Measurements from ENCODE around the gene GARIN1A. TPM values are rescaled to one million over a fixed set of nuclear protein-coding genes. Genes with fewer than 3 reads are reported as not detected.

The GARIN1A gene
- total and polyA plus RNA-seq, 2 of the 8 experiments (the other 6 are each of a cell fraction or from before 2014, with no cell fraction given), result 0.34 TPM; not detected in 1

DNA sequence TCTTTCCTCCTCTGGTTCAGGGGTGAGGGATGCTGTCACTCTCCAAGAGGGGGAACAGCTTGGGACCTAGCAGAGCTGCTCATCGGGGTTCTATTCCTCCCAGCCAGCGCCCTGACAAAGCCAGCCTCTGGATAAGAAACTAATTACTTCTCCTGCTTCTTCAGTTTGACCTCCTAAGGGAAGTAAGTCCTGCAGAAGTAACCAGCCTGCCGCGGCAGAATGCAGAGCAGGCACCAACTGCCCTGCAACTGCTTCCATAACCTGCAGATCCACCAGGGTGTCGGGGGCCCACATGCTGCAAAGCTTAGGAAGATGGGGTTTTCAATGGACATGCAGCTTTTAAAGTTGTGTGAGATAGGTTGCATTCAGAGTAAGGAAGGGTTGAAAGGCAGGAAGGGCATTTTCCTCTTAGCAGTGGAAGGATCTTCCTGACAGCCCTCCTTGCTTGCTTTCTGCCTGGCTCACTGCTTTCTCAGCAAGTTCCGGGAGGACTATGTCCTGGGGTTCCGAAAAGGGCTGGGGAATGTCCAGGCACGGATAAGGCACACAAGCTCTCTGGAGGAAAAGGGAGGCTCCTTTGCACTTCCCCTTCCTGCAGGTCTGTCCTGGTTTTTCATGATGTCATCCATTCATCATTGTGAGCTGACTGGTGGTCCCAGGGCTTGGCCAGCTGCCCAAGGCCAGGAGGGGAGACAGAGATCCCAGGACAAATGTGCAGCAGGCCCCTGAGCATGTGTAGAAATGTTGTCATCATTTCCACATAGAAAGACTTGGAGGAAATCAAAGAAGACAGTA is 42.8 kb downstream of the GARIN1A start:
- Histone ChIP-seq H3K9ac (replicated peaks in 1 of 4; ENCODE audit: extremely low read depth in 1 of 4, low read depth in 3 of 4, low read length in 3 of 4) (no peak overlapping the region), H2BK12ac (ENCODE audit: low read depth, low read length) (no peak overlapping the region), H2BK5ac (ENCODE audit: low read depth, low read length) (no peak overlapping the region), H3K23me2 (ENCODE audit: low read depth, low read length) (no peaks in the 10 kb centered on the region), H3K36me3 (ENCODE audit: control insufficient read depth in 2 of 4, insufficient read depth in 4 of 4, low read length in 3 of 4) (peaks cover 0 to 3% (median 0%) of the 10 kb centered on the region in 4 experiments; a peak in 1 of 8 replicates), H4K91ac (replicated peaks; ENCODE audit: insufficient read length, low read length) (no peak overlapping the region), H3K4me1 (replicated peaks in 1 of 4; ENCODE audit: control insufficient read depth in 3 of 4, insufficient read depth in 4 of 4, low read length in 3 of 4) (no peaks in the 10 kb centered on the region), H3K9me3 (ENCODE audit: insufficient read depth in 2 of 2, low read depth in 1 of 2, low read length in 1 of 2) (no peaks in the 10 kb centered on the region), H3K4me2 (ENCODE audit: insufficient read depth in 1 of 2, low read depth in 2 of 2, low read length in 2 of 2) (no peak overlapping the region), H2AFZ (ENCODE audit: low read length) (no peak overlapping the region), H4K5ac (ENCODE audit: insufficient read length, low read depth, low read length) (no peak overlapping the region), H3K14ac (ENCODE audit: insufficient read length) (no peak overlapping the region), H3K4ac (replicated peaks; ENCODE audit: insufficient read length, low read depth, low read length) (no peak overlapping the region), H3K4me3 (ENCODE audit: extremely low read depth in 1 of 4, insufficient read depth in 2 of 4, low read depth in 3 of 4, low read length in 4 of 4) (no peak overlapping the region), H3K79me2 (ENCODE audit: control insufficient read depth in 1 of 2, insufficient read depth in 2 of 2, low read length in 2 of 2) (no peaks in the 10 kb centered on the region), H3K56ac (replicated peaks; ENCODE audit: insufficient read length, low read depth, low read length) (no peak overlapping the region), H3K18ac (ENCODE audit: extremely low read depth, low read length) (no peak overlapping the region), H3K27ac (ENCODE audit: low read depth, low read length) (no peak overlapping the region), H3K23ac (ENCODE audit: insufficient read length) (no peak overlapping the region), H4K20me1 (replicated peaks in 1 of 2; ENCODE audit: control insufficient read depth in 1 of 2, insufficient read depth in 2 of 2, low read length in 2 of 2) (no peaks in the 10 kb centered on the region), H3K27me3 (replicated peaks in 1 of 4; ENCODE audit: control insufficient read depth in 3 of 4, extremely low read depth in 1 of 4, insufficient read depth in 3 of 4, low read length in 3 of 4) (no peaks in the 10 kb centered on the region), H2BK20ac (ENCODE audit: low read length) (no peak overlapping the region), H3K79me1 (ENCODE audit: low read depth, low read length) (no peaks in the 10 kb centered on the region), H2BK120ac (replicated peaks; ENCODE audit: low read depth, low read length) (no peak overlapping the region), H2AK5ac (ENCODE audit: low read depth, low read length) (no peak overlapping the region), H4K8ac (ENCODE audit: extremely low read depth, insufficient read depth, low read length) (no peak overlapping the region), H2BK15ac (ENCODE audit: low read length) (no peak overlapping the region)
- ChIA-PET CTCF (ENCODE audit: partially characterized antibody) (no interaction called here), POLR2A (ENCODE audit: partially characterized antibody) (interaction anchor here (0.7 to 1.6 kb wide), 4 partner anchors 12 to 24 kb away, joined by 3 to 5 read pairs (median 4); partner anchors contain the start of gene CALU)
- 96% methylated on average over 8 of the region's 8 CpGs; no CpG with 5 or more reads in 1 of the 2 experiments for WGBS, 2 experiments (ENCODE audit: extremely low coverage in 1 of 2, insufficient coverage in 1 of 2, insufficient read length in 1 of 2, insufficient replicate concordance in 2 of 2, low coverage in 1 of 2, low lambda C conversion rate in 2 of 2, missing lambda C conversion rate in 1 of 2)
- no peak for FAIRE-seq
- no peak for DNase-seq (ENCODE audit: low read depth in 1 of 2, low spot score in 2 of 2)
- no peak for TF ChIP-seq ASH2L (IDR thresholded peaks at IDR 0.05; ENCODE audit: low read length)
- TF ChIP-seq FOSL1 (IDR thresholded peaks at IDR 0.05; ENCODE audit: insufficient read depth, low read depth, low read length), result no peak
- TF ChIP-seq, protein P1, sequence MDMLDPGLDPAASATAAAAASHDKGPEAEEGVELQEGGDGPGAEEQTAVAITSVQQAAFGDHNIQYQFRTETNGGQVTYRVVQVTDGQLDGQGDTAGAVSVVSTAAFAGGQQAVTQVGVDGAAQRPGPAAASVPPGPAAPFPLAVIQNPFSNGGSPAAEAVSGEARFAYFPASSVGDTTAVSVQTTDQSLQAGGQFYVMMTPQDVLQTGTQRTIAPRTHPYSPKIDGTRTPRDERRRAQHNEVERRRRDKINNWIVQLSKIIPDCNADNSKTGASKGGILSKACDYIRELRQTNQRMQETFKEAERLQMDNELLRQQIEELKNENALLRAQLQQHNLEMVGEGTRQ (IDR thresholded peaks at IDR 0.05; ENCODE audit: low read length), result no peak
- no peak for TF ChIP-seq SIN3A (conservative IDR thresholded peaks at IDR 0.05 in 1 of 2, IDR thresholded peaks at IDR 0.05 in 1 of 2; ENCODE audit: low read depth in 1 of 2, low read length in 2 of 2)

Data from H1 (cell line).